VCaP (cell line): ENCODE results near the gene USF2.

Source experiments
- H3K27ac ChIP-seq: fragments of 450-650 bp; 2 replicates; pipeline ENCODE4 v1.5.1; 2017
- CTCF ChIP-seq: fragments of 450-650 bp; conservative IDR thresholded peaks from 2 replicates; pipeline ENCODE4 v1.5.1; 2017; ENCODE audit warnings: mild to moderate bottlenecking, moderate library complexity

USF2 gene

GRCh38 chr19:35305181-35305580, 36.4 kb downstream of the USF2 start:
- TF ChIP-seq CTCF: no peak
- no peak overlapping the region for H3K27ac ChIP-seq

GRCh38 chr19:35306473-35307246, 37.9 kb downstream of the USF2 start:
- H3K27ac ChIP-seq: no peak overlapping the region
- peak; percentile 56 for TF ChIP-seq CTCF

- H3K27ac ChIP-seq: no peak overlapping the region
- TF ChIP-seq CTCF: no peak
These were observed 39.2 kb downstream of the USF2 start for GRCh38 chr19:35307931-35308330.

GRCh38 chr19:35308910-35309309, 40.1 kb downstream of the USF2 start:
- no peak overlapping the region for H3K27ac ChIP-seq
- no peak for TF ChIP-seq CTCF

- no peak for TF ChIP-seq CTCF
- H3K27ac ChIP-seq: no peak overlapping the region
These were observed 40.9 kb downstream of the USF2 start for GRCh38 chr19:35309481-35310279.

GRCh38 chr19:35310331-35310730, 41.6 kb downstream of the USF2 start:
- TF ChIP-seq CTCF: no peak
- H3K27ac ChIP-seq: no peak overlapping the region

GRCh38 chr19:35310811-35311465, 42.2 kb downstream of the USF2 start:
- TF ChIP-seq CTCF: no peak
- no peak overlapping the region for H3K27ac ChIP-seq
